HPDE6-E6E7 (cell line): ENCODE measurements around the gene DOCK10.

Experiments used
- DNase-seq: peaks from one replicate; pipeline ENCODE4 v3.0.0; 2011; ENCODE audit warnings: missing footprints; ENCODE audit errors: extremely low spot score

Gene DOCK10

DNA sequence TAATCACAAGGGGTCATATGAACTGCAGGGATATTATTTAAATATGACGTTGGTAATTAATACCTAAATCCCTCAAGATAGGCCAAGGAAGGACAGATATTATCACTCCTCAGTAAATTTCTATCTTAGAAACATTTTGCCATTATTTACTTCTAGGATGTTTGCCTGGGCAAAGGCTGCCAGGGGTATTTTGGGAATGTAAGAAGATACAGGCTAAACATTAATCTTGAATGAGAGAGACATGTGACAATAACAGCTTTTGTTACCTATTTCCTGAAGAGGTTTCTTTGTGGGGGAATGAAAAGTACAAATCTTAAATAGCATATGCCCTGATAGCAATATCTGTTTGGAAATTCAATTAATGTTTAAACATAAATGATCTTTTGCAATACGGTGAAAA is 325.3 kb downstream of the DOCK10 start:
- no peak for DNase-seq

- DNase-seq: no peak
These were observed 326.1 kb downstream of the DOCK10 start, which contains the start of gene CCDC195 for GRCh38 chr2:224716201-224716600. Gene CCDC195, minus strand, starts transcription at chr2:224716365. Its CDS starts 0 bp downstream, at chr2:224716365.
